DND-41 (cell line): ENCODE measurements around the gene MYO1C.

Experiments
- ATAC-seq: fragments of 200-7000 bp; cut with Tn5 transposase; 3 replicates; pipeline ENCODE4 v1.9.1; 2021; ENCODE audit warnings: low read depth; ENCODE audit not compliant: insufficient read depth
- DNase-seq: peaks from one replicate; pipeline ENCODE4 v3.0.0-alpha.2; 2020
- H2AFZ ChIP-seq: 2 replicates; pipeline ENCODE4 v1.6.0; 2012; ENCODE audit warnings: low read depth, low read length
- H3K27ac ChIP-seq: 2 replicates; pipeline ENCODE4 v1.5.1; 2012; ENCODE audit warnings: low read length, inconsistent platforms
- H3K27me3 ChIP-seq: fragments of 200-600 bp; sonication (generic); 2 replicates; pipeline ENCODE4 v1.6.0; 2012; ENCODE audit warnings: low read length, mild to moderate bottlenecking, inconsistent platforms; ENCODE audit not compliant: insufficient read depth, poor library complexity
- H3K36me3 ChIP-seq: 2 replicates; pipeline ENCODE4 v1.5.1; 2012; ENCODE audit warnings: low read length, inconsistent platforms; ENCODE audit not compliant: insufficient read depth
- H3K4me1 ChIP-seq: 2 replicates; pipeline ENCODE4 v1.5.1; 2012; ENCODE audit warnings: mild to moderate bottlenecking, low read length; ENCODE audit not compliant: insufficient read depth
- H3K4me2 ChIP-seq: 2 replicates; pipeline ENCODE4 v1.6.0; 2012; ENCODE audit warnings: mild to moderate bottlenecking, moderate library complexity, low read length, inconsistent platforms; ENCODE audit not compliant: insufficient read depth
- H3K4me3 ChIP-seq, 2 experiments: fragments of 200-600 bp in 1 of 2; shearing (Covaris generic) in 1 of 2; 2 replicates each; pipeline ENCODE4 v1.5.1; 2012 to 2016; ENCODE audit warnings: inconsistent platforms in 2 of 2, low read length in 2 of 2, mild to moderate bottlenecking in 2 of 2, low read depth in 1 of 2, moderate library complexity in 1 of 2
- H3K79me2 ChIP-seq: 2 replicates; pipeline ENCODE4 v1.6.0; 2012; ENCODE audit warnings: low read length, inconsistent platforms; ENCODE audit not compliant: insufficient read depth
- H3K9ac ChIP-seq: 2 replicates; pipeline ENCODE4 v1.6.0; 2012; ENCODE audit warnings: low read depth, mild to moderate bottlenecking, inconsistent platforms, low read length, moderate library complexity
- H3K9me3 ChIP-seq: 2 replicates; pipeline ENCODE4 v1.5.1; 2012; ENCODE audit warnings: low read length, moderate library complexity, mild to moderate bottlenecking, inconsistent platforms; ENCODE audit not compliant: insufficient read depth, severe bottlenecking
- H4K20me1 ChIP-seq: 2 replicates; pipeline ENCODE4 v1.6.0; 2012; ENCODE audit warnings: low read length; ENCODE audit not compliant: insufficient read depth
- EZH2 ChIP-seq: IDR thresholded peaks from 3 replicates; pipeline ENCODE4 v1.6.1; 2012; ENCODE audit warnings: borderline replicate concordance, low read depth, mild to moderate bottlenecking, moderate library complexity, low read length, inconsistent platforms; ENCODE audit not compliant: severe bottlenecking
- TF ChIP-seq, protein P1 (sequence below): IDR thresholded peaks from 2 replicates; pipeline ENCODE4 v1.5.1; 2012; ENCODE audit warnings: borderline replicate concordance, low read length, moderate library complexity, mild to moderate bottlenecking; ENCODE audit not compliant: poor library complexity, severe bottlenecking; ENCODE audit errors: extremely low read depth

The MYO1C gene

DNA sequence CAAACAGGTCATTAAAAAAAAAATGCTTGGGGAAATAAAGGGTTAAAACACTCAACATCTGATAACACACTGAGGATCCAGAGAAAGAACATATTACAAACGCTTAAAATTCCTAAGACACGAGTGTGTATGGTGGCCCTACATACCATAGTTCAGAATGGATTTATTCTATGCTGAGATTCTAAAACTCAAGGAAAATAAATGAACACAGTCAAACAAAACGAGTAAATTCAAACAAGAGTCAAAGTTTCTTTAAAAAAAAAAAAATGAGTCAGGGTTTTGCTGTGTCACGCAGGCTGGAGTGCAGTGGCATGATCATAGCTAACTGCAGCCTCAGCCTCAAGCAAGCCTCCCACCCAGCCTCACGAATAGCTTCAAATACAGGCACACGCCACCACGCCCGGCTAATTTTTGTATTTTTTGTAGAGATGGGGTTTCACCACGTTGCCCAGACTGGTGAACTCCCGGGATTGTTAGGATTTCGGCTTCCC lies 53.8 kb downstream of the MYO1C start:
- H2AFZ ChIP-seq = no peak overlapping the region
- no peak overlapping the region for H3K9ac ChIP-seq
- ATAC-seq (no peak), DNase-seq (no peak)
- peaks cover 35% of the 10 kb centered on the region for H4K20me1 ChIP-seq
- H3K79me2 ChIP-seq = peaks cover 94% of the 10 kb centered on the region
- no peak for TF ChIP-seq EZH2
- TF ChIP-seq, protein P1, sequence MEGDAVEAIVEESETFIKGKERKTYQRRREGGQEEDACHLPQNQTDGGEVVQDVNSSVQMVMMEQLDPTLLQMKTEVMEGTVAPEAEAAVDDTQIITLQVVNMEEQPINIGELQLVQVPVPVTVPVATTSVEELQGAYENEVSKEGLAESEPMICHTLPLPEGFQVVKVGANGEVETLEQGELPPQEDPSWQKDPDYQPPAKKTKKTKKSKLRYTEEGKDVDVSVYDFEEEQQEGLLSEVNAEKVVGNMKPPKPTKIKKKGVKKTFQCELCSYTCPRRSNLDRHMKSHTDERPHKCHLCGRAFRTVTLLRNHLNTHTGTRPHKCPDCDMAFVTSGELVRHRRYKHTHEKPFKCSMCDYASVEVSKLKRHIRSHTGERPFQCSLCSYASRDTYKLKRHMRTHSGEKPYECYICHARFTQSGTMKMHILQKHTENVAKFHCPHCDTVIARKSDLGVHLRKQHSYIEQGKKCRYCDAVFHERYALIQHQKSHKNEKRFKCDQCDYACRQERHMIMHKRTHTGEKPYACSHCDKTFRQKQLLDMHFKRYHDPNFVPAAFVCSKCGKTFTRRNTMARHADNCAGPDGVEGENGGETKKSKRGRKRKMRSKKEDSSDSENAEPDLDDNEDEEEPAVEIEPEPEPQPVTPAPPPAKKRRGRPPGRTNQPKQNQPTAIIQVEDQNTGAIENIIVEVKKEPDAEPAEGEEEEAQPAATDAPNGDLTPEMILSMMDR = no peak
- H3K4me1 ChIP-seq = no peaks in the 10 kb centered on the region
- H3K36me3 ChIP-seq = peaks cover 59% of the 10 kb centered on the region
- no peak overlapping the region for H3K4me2 ChIP-seq
- no peak overlapping the region for H3K4me3 ChIP-seq
- no peak overlapping the region for H3K27ac ChIP-seq
- no peaks in the 10 kb centered on the region for H3K27me3 ChIP-seq
- no peaks in the 10 kb centered on the region for H3K9me3 ChIP-seq

DNA sequence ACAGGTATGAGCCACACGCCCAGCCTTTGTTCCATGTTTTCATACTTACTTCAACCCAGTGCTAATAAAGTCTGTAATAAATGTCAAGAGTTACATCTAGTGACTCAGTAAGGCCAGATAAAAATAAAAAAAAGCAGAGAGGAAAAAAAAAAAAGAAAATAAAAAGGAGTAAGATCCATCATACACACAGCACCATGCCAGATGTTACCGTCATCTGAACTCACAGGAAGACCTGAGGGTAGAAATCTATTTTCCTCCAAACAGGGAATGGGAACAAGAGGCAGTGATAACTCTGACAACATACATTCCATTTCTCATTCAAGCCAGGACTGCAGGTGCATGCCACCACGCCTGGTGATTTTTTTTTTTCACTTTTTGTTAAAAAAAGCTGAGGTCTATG lies 57.2 kb downstream of the MYO1C start:
- H4K20me1 ChIP-seq = peaks cover 41% of the 10 kb centered on the region
- peaks cover 94% of the 10 kb centered on the region for H3K79me2 ChIP-seq
- no peaks in the 10 kb centered on the region for H3K27me3 ChIP-seq
- H3K9me3 ChIP-seq = no peaks in the 10 kb centered on the region
- H3K36me3 ChIP-seq = peaks cover 64% of the 10 kb centered on the region
- no peak overlapping the region for H2AFZ ChIP-seq
- H3K4me2 ChIP-seq = no peak overlapping the region
- no peak overlapping the region for H3K9ac ChIP-seq
- TF ChIP-seq, protein P1 = no peak
- TF ChIP-seq EZH2 = no peak
- no peak overlapping the region for H3K4me3 ChIP-seq
- no peak overlapping the region for H3K27ac ChIP-seq
- H3K4me1 ChIP-seq = no peaks in the 10 kb centered on the region
- DNase-seq (no peak), ATAC-seq (no peak)

DNA sequence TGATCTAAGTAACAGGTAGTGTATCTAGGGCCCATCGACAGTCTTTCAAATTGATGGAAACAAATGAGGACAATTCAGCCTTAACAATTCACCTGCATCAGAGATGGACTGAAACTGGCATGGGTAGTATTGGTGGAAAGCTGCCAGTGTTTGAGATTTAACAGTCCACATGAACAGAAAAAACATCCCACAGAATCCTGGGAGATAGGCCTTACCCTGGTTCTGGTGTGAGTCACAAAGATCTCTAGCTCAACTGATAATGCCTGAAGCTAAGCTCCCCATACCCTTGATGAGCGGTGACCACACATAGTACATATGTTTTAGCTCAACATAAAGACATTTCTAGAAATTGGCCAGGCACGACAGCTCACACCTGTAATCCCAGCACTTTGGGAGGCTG lies 58.3 kb downstream of the MYO1C start:
- Histone ChIP-seq H3K36me3 (peaks cover 69% of the 10 kb centered on the region), H4K20me1 (peaks cover 41% of the 10 kb centered on the region), H3K79me2 (peaks cover 94% of the 10 kb centered on the region), H2AFZ (no peak overlapping the region), H3K9me3 (no peaks in the 10 kb centered on the region), H3K27me3 (no peaks in the 10 kb centered on the region), H3K4me2 (no peak overlapping the region), H3K4me3 (no peak overlapping the region), H3K4me1 (no peaks in the 10 kb centered on the region), H3K27ac (no peak overlapping the region), H3K9ac (no peak overlapping the region)
- TF ChIP-seq EZH2 = no peak
- TF ChIP-seq, protein P1 = no peak
- DNase-seq (no peak), ATAC-seq (no peak)

DNA sequence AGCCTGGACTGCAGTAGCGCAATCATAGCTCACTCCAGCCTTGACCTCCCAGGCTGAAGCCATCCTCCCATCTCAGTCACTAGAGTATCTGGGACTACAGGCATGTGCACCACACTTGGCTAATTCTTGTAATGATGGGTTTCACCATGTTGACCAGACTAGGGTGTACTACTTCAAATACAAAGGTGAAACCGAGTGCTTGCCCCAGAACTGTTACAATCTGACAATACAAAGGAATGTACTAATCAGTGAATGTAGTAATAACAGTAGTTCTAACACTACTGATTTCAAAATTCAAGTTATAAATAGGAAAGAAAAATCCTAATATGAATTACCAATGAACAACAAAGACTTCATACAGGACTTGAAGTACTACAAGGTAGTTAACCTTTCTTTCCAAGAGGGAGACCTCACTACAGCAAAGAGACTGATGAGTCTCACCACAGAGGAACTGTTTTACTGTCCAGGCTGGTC lies 60.8 kb downstream of the MYO1C start:
- H2AFZ ChIP-seq = no peak overlapping the region
- no peak overlapping the region for H3K4me3 ChIP-seq
- H3K79me2 ChIP-seq = peaks cover 86% of the 10 kb centered on the region
- peaks cover 70% of the 10 kb centered on the region for H3K36me3 ChIP-seq
- H3K9ac ChIP-seq = no peak overlapping the region
- no peak overlapping the region for H3K27ac ChIP-seq
- ATAC-seq (no peak), DNase-seq (no peak)
- H3K9me3 ChIP-seq = no peaks in the 10 kb centered on the region
- TF ChIP-seq, protein P1 = no peak
- TF ChIP-seq EZH2 = no peak
- H3K4me1 ChIP-seq = no peaks in the 10 kb centered on the region
- H3K27me3 ChIP-seq = no peaks in the 10 kb centered on the region
- H3K4me2 ChIP-seq = no peak overlapping the region
- H4K20me1 ChIP-seq = peaks cover 28% of the 10 kb centered on the region; the same call in 1 of the 2 replicates
